Thoracic aorta (tissue), 2 donors: Measurements from ENCODE around the gene LIF. TPM values are rescaled to one million over a fixed set of nuclear protein-coding genes. Genes with fewer than 3 reads are reported as not detected.

Experiments
- ATAC-seq: fragments of 150-250 bp; one replicate; pipeline ENCODE4 v1.8.0; 2017; ENCODE audit warnings: low read depth; ENCODE audit not compliant: insufficient number of reproducible peaks, low FRiP score
- DNase-seq: peaks from one replicate; pipeline ENCODE4 v3.0.0-alpha.2; 2020; ENCODE audit warnings: low spot score
- H3K27ac ChIP-seq, 2 donors: fragments of 200-600 bp; sonication (generic); 1 replicate in 1 of 2; 2 replicates in 1 of 2; pipeline ENCODE4 v1.5.1; 2016; ENCODE audit warnings: mild to moderate bottlenecking in 2 of 2, moderate library complexity in 2 of 2
- H3K27me3 ChIP-seq: fragments of 200-600 bp; sonication (generic); replicated peaks from 2 replicates; pipeline ENCODE4 v1.6.0; 2016; ENCODE audit warnings: mild to moderate bottlenecking; ENCODE audit not compliant: insufficient read depth
- H3K36me3 ChIP-seq: fragments of 200-600 bp; sonication (generic); one replicate; pipeline ENCODE4 v1.5.1; 2016
- H3K4me1 ChIP-seq, 2 donors: fragments of 200-600 bp; sonication (generic); 1 replicate in 1 of 2; 2 replicates in 1 of 2; pipeline versions ENCODE4 v1.5.1 to v1.6.0; 2016; ENCODE audit warnings: low read depth in 2 of 2, mild to moderate bottlenecking in 1 of 2; ENCODE audit not compliant: control insufficient read depth in 1 of 2
- H3K4me3 ChIP-seq: fragments of 200-600 bp; sonication (generic); 2 replicates; pipeline ENCODE4 v1.5.1; 2016; ENCODE audit warnings: mild to moderate bottlenecking
- H3K9me3 ChIP-seq: fragments of 200-600 bp; sonication (generic); 2 replicates; pipeline ENCODE4 v1.5.1; 2016
- CTCF ChIP-seq: fragments of 200-600 bp; sonication (generic); IDR thresholded peaks from one replicate; pipeline ENCODE4 v1.5.1; 2019; ENCODE audit warnings: antibody characterized with exemption
- total RNA-seq, 2 donors: library from RNA; depleted of rRNA; stranded (reverse); fragments of >200 nt; gene quantifications; one replicate each; pipeline versions ENCODE4 v1.1.0 to v1.2.3, GENCODE V29; 2016

The LIF gene
- total RNA-seq, 2 donors from 2014 or later: 1.4 to 11.3 TPM

DNA sequence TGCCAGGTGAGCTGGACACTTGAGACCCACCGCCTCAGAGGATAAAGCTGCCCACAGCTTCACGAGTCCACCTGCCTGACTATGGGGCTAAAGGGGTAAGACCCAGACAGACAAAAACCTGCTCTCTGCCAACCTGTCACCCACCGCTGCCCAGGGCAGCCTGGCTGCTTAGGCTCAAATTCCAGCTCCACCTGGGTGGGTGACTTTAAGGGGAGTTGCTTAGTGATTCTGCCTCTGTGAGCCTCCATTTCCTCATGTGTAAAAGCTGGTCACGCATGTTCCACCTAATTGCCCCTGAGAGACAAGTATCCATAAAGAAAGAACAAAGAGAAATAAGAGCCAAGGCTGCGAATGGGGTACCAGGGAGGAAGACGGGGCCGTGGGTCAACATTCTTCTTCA lies 46.5 kb upstream of the LIF start:
- DNase-seq (no peak), ATAC-seq (no peak)
- H3K4me1 ChIP-seq: peaks cover 16 to 46% of the 10 kb centered on the region in 2 donors

GRCh38 chr22:30292069-30292970 lies 45.8 kb upstream of the LIF start:
- no peak for ATAC-seq
- Histone ChIP-seq H3K36me3 (peaks cover 57% of the 10 kb centered on the region), H3K27me3 (no peaks in the 10 kb centered on the region), H3K4me3 (no peak overlapping the region), H3K4me1 (peaks cover 16 to 46% of the 10 kb centered on the region in 2 donors), H3K9me3 (no peaks in the 10 kb centered on the region), H3K27ac (peak overlapping the region; percentile 95 to 96)
- no peak for TF ChIP-seq CTCF
- DNase-seq: no peak

More for the DNA sequence above, 46.5 kb upstream of the LIF start:
- no peak for TF ChIP-seq CTCF
- Histone ChIP-seq H3K9me3 (no peaks in the 10 kb centered on the region), H3K27ac (no peak overlapping the region), H3K27me3 (no peaks in the 10 kb centered on the region), H3K36me3 (peaks cover 64% of the 10 kb centered on the region), H3K4me3 (no peak overlapping the region)

DNA sequence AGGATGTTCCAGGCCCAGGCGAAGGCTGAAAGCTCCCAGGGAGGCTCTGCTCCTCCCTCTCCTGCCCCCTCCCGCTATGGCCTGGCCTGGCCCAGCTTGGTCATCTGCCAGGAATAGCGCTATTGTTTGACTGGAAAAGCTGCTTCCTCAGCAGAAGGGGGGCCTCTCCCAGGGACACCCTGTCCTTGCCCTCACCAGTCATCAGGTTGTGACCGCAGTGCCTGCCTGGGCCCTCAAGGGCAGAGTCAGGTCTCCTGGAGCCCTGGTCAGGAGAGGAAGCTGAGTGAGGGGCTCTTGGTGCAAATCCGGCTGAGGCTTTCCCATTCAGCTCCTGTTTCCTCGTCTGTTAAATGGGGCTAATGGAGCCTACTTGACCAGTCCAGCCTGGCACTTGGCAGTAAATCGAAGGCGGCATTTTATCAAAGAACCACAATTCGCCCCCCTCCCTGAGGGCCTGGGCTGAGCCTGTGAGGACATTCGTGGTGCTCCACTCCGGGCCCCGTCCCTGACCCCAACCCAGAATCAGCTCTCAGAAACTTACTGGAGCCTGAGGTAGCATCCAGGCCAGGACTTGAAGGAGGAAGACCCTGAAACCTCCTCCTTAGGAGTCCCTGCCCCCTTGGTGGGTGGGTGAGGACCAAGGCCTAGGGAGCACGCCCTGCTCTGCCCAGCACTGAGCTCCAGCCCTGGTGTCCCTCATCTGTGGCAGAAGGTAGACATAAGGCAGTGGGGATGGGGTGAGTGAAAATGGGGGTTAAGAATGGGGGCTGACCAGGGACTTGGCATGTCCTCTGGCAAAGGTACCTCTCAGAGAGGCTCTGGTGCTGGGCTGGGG lies 44.7 kb upstream of the LIF start:
- Histone ChIP-seq H3K9me3 (no peaks in the 10 kb centered on the region), H3K4me1 (peaks cover 16 to 42% of the 10 kb centered on the region in 2 donors), H3K4me3 (no peak overlapping the region), H3K36me3 (peaks cover 49% of the 10 kb centered on the region), H3K27me3 (no peaks in the 10 kb centered on the region), H3K27ac (peak overlapping the region; percentile 95 to 96)
- DNase-seq (peak; percentile 84), ATAC-seq (peak; percentile 35)
- TF ChIP-seq CTCF: no peak

- Histone ChIP-seq H3K4me3 (peak overlapping the region; percentile 75), H3K27ac (peak overlapping the region; percentile 95 to 96), H3K27me3 (no peaks in the 10 kb centered on the region), H3K4me1 (peaks cover 16 to 42% of the 10 kb centered on the region in 2 donors), H3K36me3 (peaks cover 49% of the 10 kb centered on the region), H3K9me3 (no peaks in the 10 kb centered on the region)
- DNase-seq (no peak), ATAC-seq (peak; percentile 9)
- TF ChIP-seq CTCF: no peak
Observed at GRCh38 chr22:30290342-30291057, 43.9 kb upstream of the LIF start.
